Mesodermal cell (in vitro differentiated cells): ENCODE results near the gene CORO1C.
"Not testable (repeated sequence)": the region's sequence is repeated elsewhere in the genome, so short reads cannot be mapped to it uniquely, and the experiment has no call there.

Experiments
- H3K27ac ChIP-seq: 2 replicates; pipeline ENCODE4 v1.7.0; 2013; ENCODE audit warnings: mild to moderate bottlenecking, low read depth, low read length, moderate library complexity; ENCODE audit not compliant: severe bottlenecking
- H3K36me3 ChIP-seq: 2 replicates; pipeline ENCODE4 v1.7.1; 2013; ENCODE audit warnings: mild to moderate bottlenecking, low read length, moderate library complexity; ENCODE audit not compliant: control insufficient read depth, insufficient read depth
- H3K4me1 ChIP-seq: one replicate; pipeline ENCODE4 v1.7.1; 2013; ENCODE audit warnings: mild to moderate bottlenecking, low read length; ENCODE audit not compliant: insufficient read depth, control insufficient read depth, poor library complexity, severe bottlenecking
- H3K4me3 ChIP-seq: 2 replicates; pipeline ENCODE4 v1.7.0; 2013; ENCODE audit warnings: low read length, control low read depth, mild to moderate bottlenecking; ENCODE audit not compliant: insufficient read depth, poor library complexity, severe bottlenecking; ENCODE audit errors: extremely low read depth
- H3K9me3 ChIP-seq: 2 replicates; pipeline ENCODE4 v1.7.1; 2013; ENCODE audit warnings: mild to moderate bottlenecking, low read length, moderate library complexity; ENCODE audit not compliant: control insufficient read depth
- WGBS, 2 experiments: methylation state at CpG; one replicate each; pipeline ENCODE4 v1.1.5; 2013; ENCODE audit warnings: missing lambda C conversion rate in 2 of 2; ENCODE audit not compliant: insufficient coverage in 2 of 2; 5-methylcytosine and 5-hydroxymethylcytosine counted together

Gene CORO1C

GRCh38 chr12:108671110-108671509 is 60.2 kb downstream of the CORO1C start:
- 89 to 97% methylated on average over 3 of the region's 3 CpGs for WGBS, 2 experiments
- Histone ChIP-seq H3K27ac (no peak overlapping the region), H3K4me1 (peaks cover 27% of the 10 kb centered on the region)

GRCh38 chr12:108670066-108670631 is 61.2 kb downstream of the CORO1C start:
- H3K9me3 ChIP-seq, result no peaks in the 10 kb centered on the region
- peaks cover 30% of the 10 kb centered on the region for H3K36me3 ChIP-seq
- H3K4me1 ChIP-seq, result peaks cover 37% of the 10 kb centered on the region
- H3K27ac ChIP-seq, result peak overlapping the region; percentile 13
- 66 to 85% methylated on average over 2 to 3 of the region's 7 CpGs for WGBS, 2 experiments
- H3K4me3 ChIP-seq, result no peak overlapping the region

More at GRCh38 chr12:108671110-108671509, 60.2 kb downstream of the CORO1C start:
- Histone ChIP-seq H3K9me3 (no peaks in the 10 kb centered on the region), H3K36me3 (peaks cover 38% of the 10 kb centered on the region), H3K4me3 (no peak overlapping the region)

DNA sequence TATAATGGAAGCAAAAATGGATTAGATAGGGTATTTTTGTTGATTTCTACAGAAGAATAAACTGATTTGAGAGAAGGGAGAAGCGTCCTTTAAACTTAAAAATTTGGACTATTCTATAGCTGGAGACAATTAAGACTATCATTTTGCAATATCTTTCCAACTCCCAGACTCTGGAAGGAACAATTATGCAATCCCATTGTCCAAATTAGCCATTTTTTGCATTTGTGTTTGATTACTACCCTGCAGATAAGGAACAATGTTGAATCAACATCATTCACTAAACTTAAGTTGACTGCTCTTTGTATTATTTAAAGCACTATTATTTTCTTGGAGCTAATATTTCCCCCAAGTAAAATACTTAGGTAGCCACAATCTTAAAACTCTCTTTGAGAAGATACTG is 62.8 kb downstream of the CORO1C start:
- H3K4me3 ChIP-seq, result no peak overlapping the region

GRCh38 chr12:108668063-108668462 is 63.3 kb downstream of the CORO1C start:
- WGBS, 2 experiments, result 95 to 97% methylated on average over 8 of the region's 8 CpGs
- Histone ChIP-seq H3K4me1 (peaks cover 45% of the 10 kb centered on the region), H3K9me3 (no peaks in the 10 kb centered on the region), H3K27ac (no peak overlapping the region), H3K36me3 (peaks cover 20% of the 10 kb centered on the region), H3K4me3 (no peak overlapping the region)

More for the DNA sequence above, 62.8 kb downstream of the CORO1C start:
- Histone ChIP-seq H3K4me1 (peaks cover 45% of the 10 kb centered on the region), H3K27ac (no peak overlapping the region), H3K9me3 (no peaks in the 10 kb centered on the region), H3K36me3 (peaks cover 17% of the 10 kb centered on the region)
- WGBS, 2 experiments, result no CpG with 5 or more reads among the region's 1 CpG

- peaks cover 18% of the 10 kb centered on the region for H3K36me3 ChIP-seq
- no peaks in the 10 kb centered on the region for H3K9me3 ChIP-seq
- peaks cover 45% of the 10 kb centered on the region for H3K4me1 ChIP-seq
- H3K27ac ChIP-seq, result peak overlapping the region; percentile 34
- H3K4me3 ChIP-seq, result no peak overlapping the region
- WGBS, 2 experiments, result no CpG with 5 or more reads among the region's 2 CpGs
Measured at GRCh38 chr12:108667349-108667748, 64.0 kb downstream of the CORO1C start.

- Histone ChIP-seq H3K4me3 (no peak overlapping the region), H3K4me1 (peaks cover 45% of the 10 kb centered on the region), H3K36me3 (peaks cover 20% of the 10 kb centered on the region), H3K9me3 (no peaks in the 10 kb centered on the region), H3K27ac (peak overlapping the region; percentile 84)
- 55% methylated on average over 2 of the region's 3 CpGs; no CpG with 5 or more reads in 1 of the 2 experiments for WGBS, 2 experiments
Measured at GRCh38 chr12:108666401-108666881, 64.9 kb downstream of the CORO1C start.

GRCh38 chr12:108665608-108666202 is 65.6 kb downstream of the CORO1C start:
- no peaks in the 10 kb centered on the region for H3K9me3 ChIP-seq
- H3K4me3 ChIP-seq, result no peak overlapping the region
- H3K36me3 ChIP-seq, result peaks cover 24% of the 10 kb centered on the region
- H3K27ac ChIP-seq, result peak overlapping the region; percentile 84
- H3K4me1 ChIP-seq, result peaks cover 45% of the 10 kb centered on the region
- 81 to 93% methylated on average over 2 to 6 of the region's 6 CpGs for WGBS, 2 experiments

GRCh38 chr12:108664338-108665258 is 66.7 kb downstream of the CORO1C start:
- no peak overlapping the region for H3K4me3 ChIP-seq
- peaks cover 35% of the 10 kb centered on the region for H3K36me3 ChIP-seq
- WGBS, 2 experiments, result 10 to 33% methylated on average over 2 to 3 of the region's 5 CpGs
- peak overlapping the region; percentile 84 for H3K27ac ChIP-seq
- peaks cover 47% of the 10 kb centered on the region for H3K4me1 ChIP-seq
- H3K9me3 ChIP-seq, result no peaks in the 10 kb centered on the region

- Histone ChIP-seq H3K9me3 (no peaks in the 10 kb centered on the region), H3K27ac (no peak overlapping the region), H3K4me3 (no peak overlapping the region), H3K36me3 (peaks cover 46% of the 10 kb centered on the region), H3K4me1 (peaks cover 42% of the 10 kb centered on the region)
- WGBS, 2 experiments, result 96 to 100% methylated on average over 2 of the region's 4 CpGs
Measured at GRCh38 chr12:108663324-108664015, 67.8 kb downstream of the CORO1C start.

DNA sequence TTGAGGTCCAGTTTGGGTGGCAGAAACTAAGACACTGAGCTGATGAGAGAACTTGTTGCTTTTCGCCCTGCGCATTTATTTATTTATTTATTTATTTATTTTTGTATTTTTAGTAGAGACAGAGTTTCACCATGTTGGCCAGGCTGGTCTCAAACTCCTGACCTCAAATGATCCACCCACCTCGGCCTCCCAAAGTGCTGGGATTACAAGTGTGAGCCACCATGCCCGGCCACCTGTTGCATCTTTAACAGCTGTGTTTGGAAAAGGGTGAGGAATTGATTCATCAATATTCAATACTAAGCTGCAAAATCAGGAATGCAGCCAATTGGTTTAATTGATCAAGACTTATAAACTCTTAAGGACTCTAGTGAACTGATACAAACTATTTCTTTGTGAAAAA is 73.2 kb downstream of the CORO1C start:
- H3K9me3 ChIP-seq, H3K4me3 ChIP-seq, H3K4me1 ChIP-seq, H3K27ac ChIP-seq: not testable (repeated sequence)
- peaks cover 86% of the 10 kb centered on the region for H3K36me3 ChIP-seq
- 100% methylated on average over 1 of the region's 4 CpGs; no CpG with 5 or more reads in 1 of the 2 experiments for WGBS, 2 experiments
